ENCODE data around the gene NALCN.

Gene NALCN

GRCh38 chr13:101291206-101291605 is 125.1 kb downstream of the NALCN start:
- H3K9ac ChIP-seq (ENCODE audit: low read length): no peak overlapping the region
- no peaks in the 10 kb centered on the region for H3K79me2 ChIP-seq (ENCODE audit: low read length)
- no peak overlapping the region for H2AFZ ChIP-seq (ENCODE audit: low read depth, low read length)
- no peaks in the 10 kb centered on the region for H3K27me3 ChIP-seq (ENCODE audit: low read depth, low read length)
- H3K4me3 ChIP-seq (ENCODE audit: low read length): no peak overlapping the region
- no peak for TF ChIP-seq CTCF (IDR thresholded peaks at IDR 0.05; ENCODE audit: low read depth, low read length)
- no peak for TF ChIP-seq EZH2phosphoT487 (IDR thresholded peaks at IDR 0.05; ENCODE audit: low read depth)
- no peaks in the 10 kb centered on the region for H4K20me1 ChIP-seq (ENCODE audit: insufficient read depth, low read length)
- H3K27ac ChIP-seq (ENCODE audit: low read length): no peak overlapping the region
- H3K9me3 ChIP-seq (ENCODE audit: insufficient read depth, low read length): no peaks in the 10 kb centered on the region
- no peak overlapping the region for H3K4me2 ChIP-seq (ENCODE audit: low read length)
- H3K4me1 ChIP-seq (ENCODE audit: low read length): no peaks in the 10 kb centered on the region
- no peaks in the 10 kb centered on the region for H3K36me3 ChIP-seq (replicated peaks; ENCODE audit: low read depth, low read length)

DNA sequence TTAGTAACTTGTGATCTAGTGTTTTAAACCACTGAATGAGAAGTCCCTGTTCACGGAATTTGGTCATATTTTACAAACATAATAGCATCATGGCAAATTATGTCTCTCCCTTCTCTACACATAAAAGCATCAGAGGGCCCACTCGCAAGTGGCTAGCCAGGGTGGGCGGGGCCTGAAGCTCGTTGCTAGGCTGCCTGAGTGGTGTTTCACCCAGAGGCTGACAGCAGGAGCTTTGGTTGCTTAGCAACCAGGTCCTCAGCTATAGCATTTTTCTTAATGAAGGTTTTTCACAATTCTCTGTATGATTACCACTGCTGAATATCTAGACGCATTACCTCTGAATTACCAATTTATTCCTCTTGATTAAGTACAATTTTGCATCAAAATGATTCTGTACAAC is 126.5 kb downstream of the NALCN start:
- no peak overlapping the region for H3K9ac ChIP-seq (ENCODE audit: low read length)
- H3K36me3 ChIP-seq (replicated peaks; ENCODE audit: low read depth, low read length): no peaks in the 10 kb centered on the region
- no peak overlapping the region for H2AFZ ChIP-seq (ENCODE audit: low read depth, low read length)
- no peak overlapping the region for H3K4me2 ChIP-seq (ENCODE audit: low read length)
- no peak for TF ChIP-seq EZH2phosphoT487 (IDR thresholded peaks at IDR 0.05; ENCODE audit: low read depth)
- no peak for TF ChIP-seq CTCF (IDR thresholded peaks at IDR 0.05; ENCODE audit: low read depth, low read length)
- H3K9me3 ChIP-seq (ENCODE audit: insufficient read depth, low read length): no peaks in the 10 kb centered on the region
- no peaks in the 10 kb centered on the region for H4K20me1 ChIP-seq (ENCODE audit: insufficient read depth, low read length)
- no peak overlapping the region for H3K4me3 ChIP-seq (ENCODE audit: low read length)
- H3K4me1 ChIP-seq (ENCODE audit: low read length): no peaks in the 10 kb centered on the region
- no peak overlapping the region for H3K27ac ChIP-seq (ENCODE audit: low read length)
- H3K27me3 ChIP-seq (ENCODE audit: low read depth, low read length): no peaks in the 10 kb centered on the region
- H3K79me2 ChIP-seq (ENCODE audit: low read length): no peaks in the 10 kb centered on the region

DNA sequence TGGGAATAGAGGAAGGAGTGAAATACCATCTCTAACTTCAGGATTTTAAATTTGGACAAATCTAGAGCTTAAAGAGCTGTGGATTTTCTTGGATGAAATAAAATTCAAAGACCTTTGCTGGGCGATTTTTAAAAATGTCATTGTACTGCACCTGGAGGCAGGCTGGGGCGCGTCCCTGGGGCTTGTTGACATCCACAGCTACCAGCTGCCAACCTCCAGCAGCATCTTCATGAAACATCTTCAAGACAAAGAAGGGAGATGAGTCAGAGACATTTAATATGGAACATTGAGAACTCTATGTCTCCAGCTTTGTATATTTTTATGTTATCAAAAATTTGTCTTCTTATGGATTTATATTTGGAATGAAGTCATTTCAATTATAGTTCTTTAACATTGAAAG is 132.5 kb downstream of the NALCN start:
- Histone ChIP-seq H3K9me3 (ENCODE audit: insufficient read depth, low read length) (no peaks in the 10 kb centered on the region), H3K9ac (ENCODE audit: low read length) (no peak overlapping the region), H3K27me3 (ENCODE audit: low read depth, low read length) (no peaks in the 10 kb centered on the region), H3K27ac (ENCODE audit: low read length) (no peak overlapping the region), H3K79me2 (ENCODE audit: low read length) (no peaks in the 10 kb centered on the region), H3K4me2 (ENCODE audit: low read length) (no peak overlapping the region), H3K36me3 (replicated peaks; ENCODE audit: low read depth, low read length) (no peaks in the 10 kb centered on the region), H3K4me3 (ENCODE audit: low read length) (no peak overlapping the region), H4K20me1 (ENCODE audit: insufficient read depth, low read length) (no peaks in the 10 kb centered on the region), H3K4me1 (ENCODE audit: low read length) (0 out of 2 replicates have a peak, but pooled peaks cover 3% of the 10 kb centered on the region), H2AFZ (ENCODE audit: low read depth, low read length) (no peak overlapping the region)
- TF ChIP-seq CTCF (IDR thresholded peaks at IDR 0.05; ENCODE audit: low read depth, low read length): no peak
- TF ChIP-seq EZH2phosphoT487 (IDR thresholded peaks at IDR 0.05; ENCODE audit: low read depth): no peak

- H3K9me3 ChIP-seq (ENCODE audit: insufficient read depth, low read length): no peaks in the 10 kb centered on the region
- no peaks in the 10 kb centered on the region for H4K20me1 ChIP-seq (ENCODE audit: insufficient read depth, low read length)
- H3K4me3 ChIP-seq (ENCODE audit: low read length): no peak overlapping the region
- no peak overlapping the region for H3K4me2 ChIP-seq (ENCODE audit: low read length)
- H3K9ac ChIP-seq (ENCODE audit: low read length): no peak overlapping the region
- H3K36me3 ChIP-seq (replicated peaks; ENCODE audit: low read depth, low read length): no peaks in the 10 kb centered on the region
- H3K79me2 ChIP-seq (ENCODE audit: low read length): no peaks in the 10 kb centered on the region
- H3K27ac ChIP-seq (ENCODE audit: low read length): no peak overlapping the region
- no peaks in the 10 kb centered on the region for H3K4me1 ChIP-seq (ENCODE audit: low read length)
- H3K27me3 ChIP-seq (ENCODE audit: low read depth, low read length): no peaks in the 10 kb centered on the region
- TF ChIP-seq EZH2phosphoT487 (IDR thresholded peaks at IDR 0.05; ENCODE audit: low read depth) (no peak), CTCF (IDR thresholded peaks at IDR 0.05; ENCODE audit: low read depth, low read length) (no peak)
- H2AFZ ChIP-seq (ENCODE audit: low read depth, low read length): no peak overlapping the region
These were observed 143.4 kb downstream of the NALCN start for GRCh38 chr13:101272886-101273285.

Measured in OCI-LY3 (cell line).